Anterior cingulate cortex (tissue), 58 donors: Measurements from ENCODE around the gene DENND1C.

Experiments used
- DNase-seq, 58 donors: peaks; one replicate each; lab custom pipeline; 2025; lab: John Stamatoyannopoulos, UW

DENND1C gene

GRCh38 chr19:6483235-6483634 lies 1.6 kb upstream of the DENND1C start:
- DNase-seq: no peak

- DNase-seq: no peak
These were observed 728 bp upstream of the DENND1C start for GRCh38 chr19:6482343-6482686.

GRCh38 chr19:6480848-6481415 lies 655 bp downstream of the DENND1C start:
- no peak for DNase-seq

GRCh38 chr19:6479836-6480398 lies 1.7 kb downstream of the DENND1C start:
- DNase-seq: no peak

GRCh38 chr19:6478815-6479214 lies 2.8 kb downstream of the DENND1C start:
- DNase-seq: no peak

- DNase-seq: no peak
These were observed 4.6 kb downstream of the DENND1C start for GRCh38 chr19:6476896-6477431.

- peak in 45 of 58 donors; percentile 7 to 76 (median 46) for DNase-seq
These were observed 5.3 kb downstream of the DENND1C start for GRCh38 chr19:6476155-6476895.

- no peak for DNase-seq
These were observed 6.1 kb downstream of the DENND1C start for GRCh38 chr19:6475321-6476108.

- DNase-seq: no peak
These were observed 7.9 kb downstream of the DENND1C start for GRCh38 chr19:6473647-6474046.

- DNase-seq: no peak
These were observed 8.9 kb downstream of the DENND1C start for GRCh38 chr19:6472713-6473112.

- no peak for DNase-seq
These were observed 10.5 kb downstream of the DENND1C start for GRCh38 chr19:6471076-6471475.

GRCh38 chr19:6470173-6470572 lies 11.4 kb downstream of the DENND1C start:
- DNase-seq: no peak

- no peak for DNase-seq
These were observed 14.2 kb downstream of the DENND1C start for GRCh38 chr19:6467384-6467783.

GRCh38 chr19:6466526-6467248 lies 14.9 kb downstream of the DENND1C start:
- no peak for DNase-seq

GRCh38 chr19:6465663-6466062 lies 15.9 kb downstream of the DENND1C start:
- no peak for DNase-seq

- no peak for DNase-seq
These were observed 16.6 kb downstream of the DENND1C start for GRCh38 chr19:6465006-6465405.

GRCh38 chr19:6464070-6464873 lies 17.3 kb downstream of the DENND1C start, which contains the start of gene CRB3:
Gene CRB3 (plus strand): TSS chr19:6464271. CDS start chr19:6464702, 431 bp downstream.
- no peak for DNase-seq

GRCh38 chr19:6460099-6460884 lies 21.3 kb downstream of the DENND1C start:
- DNase-seq: peak; percentile 76 to 100 (median 96)
